ENCODE data around the gene SLC4A11. TPM values are rescaled to one million over a fixed set of nuclear protein-coding genes. Genes with fewer than 3 reads are reported as not detected.

SLC4A11 gene
- total RNA-seq, 4 donors from 2014 or later: 0.20 to 1.4 (median 0.69) TPM

GRCh38 chr20:3233991-3234498 is 4.9 kb downstream of the SLC4A11 start:
- in situ Hi-C loops (cut with MboI; ENCODE audit: low pct_ligation_motif_present in 1 of 4, low pct_unique_long_range_greater_than_20kb in 1 of 4, low sequenced_read_pairs in 3 of 4) (no loop called here), intact Hi-C loops (cut with DNase I; ENCODE audit: low total_unique reads) (no loop called here)
- Histone ChIP-seq H3K36me3 (no peaks in the 10 kb centered on the region), H3K27me3 (peaks cover 45% of the 10 kb centered on the region), H3K27ac (no peak overlapping the region), H3K9me3 (no peaks in the 10 kb centered on the region), H3K4me3 (no peak overlapping the region), H3K4me1 (peaks cover 6 to 14% (median 11%) of the 10 kb centered on the region in 4 donors)
- DNase-seq: no peak
- no peak for TF ChIP-seq POLR2A (IDR thresholded peaks at IDR 0.05)
- no peak for TF ChIP-seq CTCF (IDR thresholded peaks at IDR 0.05)
- no peak for TF ChIP-seq EP300 (IDR thresholded peaks at IDR 0.05; ENCODE audit: low read depth)
- no peak for TF ChIP-seq POLR2AphosphoS5 (IDR thresholded peaks at IDR 0.05)
- 90% methylated on average over 25 of the region's 25 CpGs; no CpG with 5 or more reads in 1 of the 2 donors for WGBS, 2 donors (ENCODE audit: low coverage in 1 of 2)

GRCh38 chr20:3233131-3233990 is 5.6 kb downstream of the SLC4A11 start:
- intact Hi-C loops (cut with DNase I; ENCODE audit: low total_unique reads): no loop called here
- Histone ChIP-seq H3K27ac (no peak overlapping the region), H3K27me3 (peaks cover 38% of the 10 kb centered on the region), H3K36me3 (no peaks in the 10 kb centered on the region), H3K4me3 (no peak overlapping the region), H3K9me3 (no peaks in the 10 kb centered on the region), H3K4me1 (peaks cover 6 to 8% (median 7%) of the 10 kb centered on the region in 4 donors)
- TF ChIP-seq POLR2A (IDR thresholded peaks at IDR 0.05): no peak
- no peak for TF ChIP-seq POLR2AphosphoS5 (IDR thresholded peaks at IDR 0.05)
- in situ Hi-C loops (cut with MboI; ENCODE audit: low pct_ligation_motif_present in 1 of 4, low pct_unique_long_range_greater_than_20kb in 1 of 4, low sequenced_read_pairs in 3 of 4): no loop called here
- DNase-seq: no peak
- 84 to 95% methylated on average over 4 to 30 of the region's 32 CpGs for WGBS, 2 donors (ENCODE audit: low coverage in 1 of 2)

GRCh38 chr20:3231889-3232588 is 7.0 kb downstream of the SLC4A11 start:
- Histone ChIP-seq H3K9me3 (no peaks in the 10 kb centered on the region), H3K4me3 (no peak overlapping the region), H3K27ac (no peak overlapping the region), H3K36me3 (no peaks in the 10 kb centered on the region), H3K4me1 (no peaks in the 10 kb centered on the region), H3K27me3 (peaks cover 24% of the 10 kb centered on the region)
- no peak for DNase-seq
- intact Hi-C loops (cut with DNase I; ENCODE audit: low total_unique reads): no loop called here
- TF ChIP-seq CTCF (IDR thresholded peaks at IDR 0.05) (no peak), EP300 (IDR thresholded peaks at IDR 0.05; ENCODE audit: low read depth) (no peak), POLR2AphosphoS5 (IDR thresholded peaks at IDR 0.05) (no peak), POLR2A (IDR thresholded peaks at IDR 0.05) (no peak)
- WGBS, 2 donors (ENCODE audit: low coverage in 1 of 2): 81 to 86% methylated on average over 3 to 15 of the region's 15 CpGs
- in situ Hi-C loops (cut with MboI; ENCODE audit: low pct_ligation_motif_present in 1 of 4, low pct_unique_long_range_greater_than_20kb in 1 of 4, low sequenced_read_pairs in 3 of 4): no loop called here

- intact Hi-C loops (cut with DNase I; ENCODE audit: low total_unique reads) (no loop called here), in situ Hi-C loops (cut with MboI; ENCODE audit: low pct_ligation_motif_present in 1 of 4, low pct_unique_long_range_greater_than_20kb in 1 of 4, low sequenced_read_pairs in 3 of 4) (no loop called here)
- WGBS, 2 donors (ENCODE audit: low coverage in 1 of 2): 91% methylated on average over 21 of the region's 21 CpGs; no CpG with 5 or more reads in 1 of the 2 donors
- Histone ChIP-seq H3K27me3 (peaks cover 15% of the 10 kb centered on the region), H3K36me3 (no peaks in the 10 kb centered on the region), H3K4me1 (no peaks in the 10 kb centered on the region), H3K4me3 (no peak overlapping the region), H3K27ac (no peak overlapping the region), H3K9me3 (no peaks in the 10 kb centered on the region)
- TF ChIP-seq EP300 (IDR thresholded peaks at IDR 0.05; ENCODE audit: low read depth): no peak
- no peak for DNase-seq
These were observed 7.9 kb downstream of the SLC4A11 start for GRCh38 chr20:3231116-3231515.

- H3K36me3 ChIP-seq: no peaks in the 10 kb centered on the region
- in situ Hi-C loops (cut with MboI; ENCODE audit: low pct_ligation_motif_present in 1 of 4, low pct_unique_long_range_greater_than_20kb in 1 of 4, low sequenced_read_pairs in 3 of 4) (no loop called here), intact Hi-C loops (cut with DNase I; ENCODE audit: low total_unique reads) (no loop called here)
- WGBS, 2 donors (ENCODE audit: low coverage in 1 of 2): 90% methylated on average over 14 of the region's 14 CpGs; no CpG with 5 or more reads in 1 of the 2 donors
- no peak for DNase-seq
- H3K4me1 ChIP-seq: peaks cover 0 to 6% (median 0%) of the 10 kb centered on the region in 4 donors
- no peak overlapping the region for H3K4me3 ChIP-seq
- no peaks in the 10 kb centered on the region for H3K9me3 ChIP-seq
- TF ChIP-seq CTCF (IDR thresholded peaks at IDR 0.05): no peak
- no peak for TF ChIP-seq POLR2AphosphoS5 (IDR thresholded peaks at IDR 0.05)
- TF ChIP-seq EP300 (IDR thresholded peaks at IDR 0.05; ENCODE audit: low read depth): no peak
- TF ChIP-seq POLR2A (IDR thresholded peaks at IDR 0.05): no peak
- H3K27ac ChIP-seq: no peak overlapping the region
- peaks cover 5% of the 10 kb centered on the region for H3K27me3 ChIP-seq
These were observed 9.2 kb downstream of the SLC4A11 start for GRCh38 chr20:3229798-3230197.
